Endothelial cell of umbilical vein (primary cell): ENCODE data around the gene ZBTB39. TPM values are rescaled to one million over a fixed set of nuclear protein-coding genes. Genes with fewer than 3 reads are reported as not detected.

Experiments used
- BruUV-seq: library from RNA; stranded (reverse); fragments of 400-500 nt; replicated peaks from 2 replicates; lab custom pipeline; 2021; lab: Mats Ljungman, UMichigan
- CTCF ChIA-PET: fragments of 300-600, 350-600 bp; sonication (Branson Sonifier 250); formaldehyde crosslinking; loops from one replicate; lab custom pipeline; 2021; ENCODE audit warnings: antibody characterized with exemption, inconsistent platforms; lab: Charles Lee
- POLR2A ChIA-PET: fragments of 300-600, 350-600 bp; sonication (Branson Sonifier 250); formaldehyde crosslinking; loops from one replicate; lab custom pipeline; 2021; ENCODE audit warnings: antibody characterized with exemption, inconsistent platforms; lab: Charles Lee
- DNase-seq: peaks from one replicate; pipeline ENCODE4 v3.0.0-alpha.2; 2011; ENCODE audit warnings: low read depth, low spot score
- FAIRE-seq: peaks from 2 replicates; lab custom pipeline; 2011; peaks lifted over from hg19 to GRCh38; lab: Jason Lieb, UNC
- H2AFZ ChIP-seq: 2 replicates; pipeline ENCODE4 v1.6.0; 2012; ENCODE audit warnings: low read depth, low read length, control low read depth, inconsistent platforms
- H3K27ac ChIP-seq: 2 replicates; pipeline ENCODE4 v1.5.1; 2011; ENCODE audit warnings: low read depth, mild to moderate bottlenecking, control low read depth, low read length, moderate library complexity; ENCODE audit not compliant: insufficient read depth
- H3K27me3 ChIP-seq, 2 experiments: 2 replicates each; pipeline versions ENCODE4 v1.6.0 to v1.6.1; 2011; ENCODE audit warnings: low read length in 2 of 2, mixed read lengths in 1 of 2; ENCODE audit not compliant: control insufficient read depth in 2 of 2, insufficient read depth in 2 of 2
- H3K36me3 ChIP-seq, 2 experiments: 2 replicates in 1 of 2; 3 replicates in 1 of 2; pipeline ENCODE4 v1.5.1; 2011; ENCODE audit warnings: low read length in 2 of 2, mild to moderate bottlenecking in 1 of 2, moderate library complexity in 1 of 2; ENCODE audit not compliant: control insufficient read depth in 2 of 2, insufficient read depth in 2 of 2; ENCODE audit errors: extremely low read depth in 1 of 2
- H3K4me1 ChIP-seq: 3 replicates; pipeline ENCODE4 v1.5.1; 2011; ENCODE audit warnings: mild to moderate bottlenecking, low read length; ENCODE audit not compliant: control insufficient read depth, insufficient read depth; ENCODE audit errors: extremely low read depth
- H3K4me2 ChIP-seq: 2 replicates; pipeline ENCODE4 v1.6.1; 2011; ENCODE audit warnings: low read length, control low read depth, mixed read lengths; ENCODE audit not compliant: insufficient read depth
- H3K4me3 ChIP-seq, 3 experiments: fragments of 200-600 bp in 1 of 3; sonication (generic), shearing (Covaris generic) in 1 of 3; replicated peaks in 1 of 3; 2 replicates each; pipeline ENCODE4 v1.5.1; 2011 to 2016; ENCODE audit warnings: control low read depth in 3 of 3, low read length in 3 of 3, mild to moderate bottlenecking in 2 of 3, inconsistent platforms in 1 of 3, low read depth in 1 of 3, moderate library complexity in 1 of 3; ENCODE audit not compliant: insufficient read depth in 1 of 3
- H3K79me2 ChIP-seq: 2 replicates; pipeline ENCODE4 v1.6.0; 2012; ENCODE audit warnings: low read length, inconsistent platforms; ENCODE audit not compliant: control insufficient read depth, insufficient read depth
- H3K9ac ChIP-seq: replicated peaks from 2 replicates; pipeline ENCODE3; 2011; ENCODE audit warnings: low read length, control low read depth; ENCODE audit not compliant: insufficient read depth; ENCODE audit errors: extremely low read depth
- H3K9me1 ChIP-seq: replicated peaks from 3 replicates; pipeline ENCODE4 v1.6.0; 2011; ENCODE audit warnings: mild to moderate bottlenecking, low read length; ENCODE audit not compliant: control insufficient read depth, insufficient read depth; ENCODE audit errors: extremely low read depth
- H3K9me3 ChIP-seq: replicated peaks from 2 replicates; pipeline ENCODE4 v1.5.1; 2012; ENCODE audit warnings: low read length, inconsistent platforms; ENCODE audit not compliant: control insufficient read depth, insufficient read depth
- H4K20me1 ChIP-seq: replicated peaks from 2 replicates; pipeline ENCODE3; 2011; ENCODE audit warnings: mild to moderate bottlenecking, low read length; ENCODE audit not compliant: control insufficient read depth, insufficient read depth; ENCODE audit errors: extremely low read depth
- CTCF ChIP-seq, 2 donors: IDR thresholded peaks; 1 replicate in 1 of 2; 2 replicates in 1 of 2; pipeline ENCODE4 v1.5.1; 2011; ENCODE audit warnings: low read length in 2 of 2, mild to moderate bottlenecking in 2 of 2, moderate library complexity in 2 of 2, control low read depth in 1 of 2, inconsistent platforms in 1 of 2, low read depth in 1 of 2; ENCODE audit not compliant: insufficient read depth in 1 of 2; ENCODE audit errors: extremely low read depth in 1 of 2
- EZH2 ChIP-seq: IDR thresholded peaks from 2 replicates; pipeline ENCODE4 v1.6.1; 2012; ENCODE audit warnings: borderline replicate concordance, low read depth, mild to moderate bottlenecking, moderate library complexity, low read length, inconsistent platforms; ENCODE audit not compliant: severe bottlenecking
- FOS ChIP-seq: IDR thresholded peaks from 2 replicates; pipeline ENCODE4 v1.6.1; 2011; ENCODE audit warnings: mild to moderate bottlenecking, low read length, moderate library complexity, borderline replicate concordance; ENCODE audit not compliant: insufficient read depth
- GATA2 ChIP-seq: IDR thresholded peaks from 2 replicates; pipeline ENCODE4 v1.7.0; 2011; ENCODE audit warnings: low read depth, mild to moderate bottlenecking, moderate library complexity, mixed read lengths, low read length; ENCODE audit not compliant: insufficient read length, insufficient read depth
- JUN ChIP-seq: IDR thresholded peaks from 2 replicates; pipeline ENCODE4 v1.6.1; 2011; ENCODE audit warnings: borderline replicate concordance, low read depth; ENCODE audit not compliant: insufficient read length, insufficient read depth
- MAX ChIP-seq: IDR thresholded peaks from 2 replicates; pipeline ENCODE4 v1.6.1; 2011; ENCODE audit not compliant: insufficient read depth, insufficient read length
- MYC ChIP-seq: IDR thresholded peaks from one replicate; pipeline ENCODE4 v1.6.1; 2011; ENCODE audit warnings: mild to moderate bottlenecking, low read depth, low read length
- POLR2A ChIP-seq: IDR thresholded peaks from 2 replicates; pipeline ENCODE4 v1.6.1; 2012; ENCODE audit warnings: low read depth, mild to moderate bottlenecking, control low read depth, low read length
- POLR2AphosphoS5 ChIP-seq: IDR thresholded peaks from 2 replicates; pipeline ENCODE4 v1.6.1; 2012; ENCODE audit warnings: low read depth, mild to moderate bottlenecking, control low read depth, low read length, moderate library complexity; ENCODE audit not compliant: insufficient read depth
- dilution Hi-C: fragments of 300-500 bp; cut with MboI; formaldehyde crosslinking; loops from one replicate; pipeline ENCODE4 v1.15.0; 2019; ENCODE audit warnings: low sequenced_read_pairs; ENCODE audit not compliant: extremely low pct_ligation_motif_present
- intact Hi-C: fragments of 100-400 bp; cut with micrococcal nuclease; formaldehyde crosslinking; loops from one replicate; pipeline ENCODE4 v1.10.0; 2022
- polyA plus RNA-seq, 4 experiments: library from polyadenylated mRNA; depleted of rRNA in 3 of 4; stranded (reverse) in 3 of 4; unstranded in 1 of 4; fragments of >200 nt; gene quantifications; 2 replicates each; pipeline versions ENCODE4 v1.2.1 to v1.2.3, GENCODE V29; 2011 to 2012; ENCODE audit warnings: missing spikeins in 1 of 4
- total RNA-seq: library from RNA; stranded (reverse); gene quantifications from 2 replicates; pipeline ENCODE4 v1.2.3, GENCODE V29; 2021

ZBTB39 gene
- total and polyA plus RNA-seq, 2 donors (not counting 3 experiments of a cell fraction or from before 2014, with no cell fraction given) = 5.9 to 8.5 TPM

GRCh38 chr12:57027805-57028153 is 21.4 kb upstream of the ZBTB39 start:
- Histone ChIP-seq H4K20me1 (no peaks in the 10 kb centered on the region), H3K9me3 (no peaks in the 10 kb centered on the region), H3K79me2 (no peaks in the 10 kb centered on the region), H3K9ac (no peak overlapping the region), H3K9me1 (no peaks in the 10 kb centered on the region), H2AFZ (no peak overlapping the region), H3K4me3 (no peak overlapping the region), H3K4me2 (no peak overlapping the region), H3K36me3 (no peaks in the 10 kb centered on the region), H3K27ac (no peak overlapping the region), H3K27me3 (peaks cover 14 to 17% of the 10 kb centered on the region in 2 experiments), H3K4me1 (no peaks in the 10 kb centered on the region)
- no peak for DNase-seq
- intact Hi-C loops = no loop called here
- ChIA-PET CTCF (interaction anchor here (1.0 to 2.0 kb wide), 4 partner anchors 9 to 96 kb away, joined by 3 to 5 read pairs (median 4); partner anchors contain the start of gene TAC3), POLR2A (no interaction called here)
- no peak for FAIRE-seq
- TF ChIP-seq MYC (no peak), FOS (no peak), POLR2A (no peak), JUN (no peak)
- no TSS peak for BruUV-seq
- dilution Hi-C loops = no loop called here

DNA sequence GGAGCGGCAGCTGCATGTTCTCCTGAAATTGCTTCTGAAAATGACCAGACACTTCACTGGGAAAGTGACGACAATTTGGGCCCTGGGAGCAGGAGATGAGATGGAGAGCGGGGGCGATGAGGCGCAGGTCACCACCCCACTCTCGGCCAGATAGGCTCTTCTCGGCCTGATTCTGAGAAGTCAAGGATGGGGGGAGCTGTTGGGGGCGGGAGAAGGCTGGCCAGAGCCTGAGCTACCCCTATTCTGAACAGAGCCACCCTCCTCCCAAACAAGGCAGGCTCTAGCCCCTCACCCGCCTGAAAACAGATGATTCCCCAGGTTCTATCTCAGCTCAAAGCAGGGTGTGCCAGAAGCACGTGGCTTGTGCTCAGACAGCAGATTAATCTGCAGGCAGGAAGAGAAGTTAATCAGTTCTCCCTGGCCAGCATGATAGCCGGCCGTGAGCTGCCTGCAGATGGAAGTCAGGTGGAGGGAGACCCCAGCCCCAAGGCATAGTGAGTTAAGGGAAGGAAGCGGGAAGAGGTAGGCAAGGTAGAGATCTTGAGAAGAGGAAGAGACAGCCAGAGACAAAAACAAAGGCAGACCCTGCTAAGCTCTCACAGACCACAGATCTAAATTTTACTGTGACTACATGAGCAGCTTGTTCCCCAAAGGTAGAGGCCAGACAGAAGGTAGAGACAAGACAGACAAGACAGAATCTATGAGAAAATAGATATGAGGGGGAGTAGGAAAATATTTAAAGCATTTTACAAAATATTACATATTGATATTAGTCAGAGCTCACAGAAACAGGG is 20.9 kb upstream of the ZBTB39 start:
- Histone ChIP-seq H3K27me3 (peaks cover 14 to 16% of the 10 kb centered on the region in 2 experiments), H3K36me3 (no peaks in the 10 kb centered on the region), H2AFZ (no peak overlapping the region), H4K20me1 (no peaks in the 10 kb centered on the region), H3K9me3 (no peaks in the 10 kb centered on the region), H3K4me3 (no peak overlapping the region), H3K79me2 (no peaks in the 10 kb centered on the region), H3K9ac (no peak overlapping the region), H3K4me1 (no peaks in the 10 kb centered on the region), H3K9me1 (no peaks in the 10 kb centered on the region), H3K4me2 (no peak overlapping the region), H3K27ac (no peak overlapping the region)
- POLR2A ChIA-PET = no interaction called here
- no peak for DNase-seq
- dilution Hi-C loops (no loop called here), intact Hi-C loops (no loop called here)
- CTCF ChIA-PET = interaction anchor here (0.9 to 2.0 kb wide), 4 partner anchors 9 to 97 kb away, joined by 3 to 5 read pairs (median 4); partner anchors contain the start of gene TAC3
- TF ChIP-seq MYC (no peak), EZH2 (no peak), CTCF (IDR thresholded peaks at IDR 0.05; ENCODE audit: extremely low read depth in 1 of 2, insufficient read depth in 1 of 2, low read depth in 1 of 2, low read length in 2 of 2) (no peak), JUN (no peak), MAX (no peak), FOS (no peak), GATA2 (no peak), POLR2A (no peak), POLR2AphosphoS5 (no peak)
- FAIRE-seq = no peak
- BruUV-seq = no TSS peak
